22Rv1 (cell line): ENCODE results near the gene CYP27B1.

ENCODE experiments used
- CTCF ChIP-seq: fragments of 450-650 bp; IDR thresholded peaks from 2 replicates; pipeline ENCODE4 v1.5.1; 2017; ENCODE audit warnings: mild to moderate bottlenecking
- ZFX ChIP-seq: fragments of 450-650 bp; IDR thresholded peaks from 2 replicates; pipeline ENCODE4 v1.6.1; 2017; ENCODE audit warnings: antibody characterized with exemption, borderline replicate concordance

- TF ChIP-seq CTCF (no peak), ZFX (no peak)
Measured at GRCh38 chr12:57763881-57764661, 2.8 kb downstream of the CYP27B1 start.
